PC-3 (cell line): ENCODE measurements around the gene PEX10. TPM values are rescaled to one million over a fixed set of nuclear protein-coding genes. Genes with fewer than 3 reads are reported as not detected.
A peak's percentile ranks its signal among the peaks of the same experiment; 100 is the strongest.

Experiments used
- ATAC-seq: fragments of 200-7000 bp; cut with Tn5 transposase; 2 replicates; pipeline ENCODE4 v1.9.1; 2020; ENCODE audit warnings: mild to moderate bottlenecking, moderate library complexity
- BruUV-seq: library from RNA; stranded (reverse); fragments of 400-500 nt; replicated peaks from 2 replicates; lab custom pipeline; 2021; lab: Mats Ljungman, UMichigan
- CTCF ChIA-PET: fragments of 300-600 bp; sonication (Branson Sonifier 250); formaldehyde crosslinking; loops from one replicate; lab custom pipeline; 2022; ENCODE audit warnings: antibody characterized with exemption; lab: Charles Lee
- POLR2A ChIA-PET: fragments of 300-600 bp; sonication (Branson Sonifier 250); formaldehyde crosslinking; loops from one replicate; lab custom pipeline; 2022; ENCODE audit warnings: antibody characterized with exemption; ENCODE audit not compliant: unreplicated experiment; lab: Charles Lee
- DNase-seq: peaks from one replicate; pipeline ENCODE4 v3.0.0-alpha.2; 2015
- H2AFZ ChIP-seq: fragments of 300-600 bp; sonication (generic); 2 replicates; pipeline ENCODE4 v1.6.0; 2016; ENCODE audit warnings: antibody characterized with exemption, low read length
- H3F3A ChIP-seq: fragments of 300-600 bp; sonication (generic); one replicate; pipeline ENCODE4 v1.6.0; 2017; ENCODE audit warnings: antibody characterized with exemption, low read length, control low read depth, mild to moderate bottlenecking; ENCODE audit not compliant: unreplicated experiment
- H3K27ac ChIP-seq: fragments of 300-600 bp; sonication (generic); 2 replicates; pipeline ENCODE4 v1.5.1; 2016; ENCODE audit warnings: mild to moderate bottlenecking, low read length
- H3K27me3 ChIP-seq: fragments of 300-600 bp; sonication (generic); 2 replicates; pipeline ENCODE4 v1.6.1; 2016; ENCODE audit warnings: low read length, mixed read lengths
- H3K36me3 ChIP-seq: fragments of 300-600 bp; sonication (generic); 2 replicates; pipeline ENCODE4 v1.6.1; 2016; ENCODE audit warnings: low read depth, mixed run types, low read length, mixed read lengths
- H3K4me1 ChIP-seq: fragments of 300-600 bp; sonication (generic); 2 replicates; pipeline ENCODE4 v1.5.1; 2016; ENCODE audit warnings: low read length; ENCODE audit not compliant: insufficient read depth
- H3K4me2 ChIP-seq: fragments of 300-600 bp; sonication (generic); 2 replicates; pipeline ENCODE4 v1.6.0; 2016; ENCODE audit warnings: low read length
- H3K4me3 ChIP-seq: fragments of 300-600 bp; sonication (generic); 2 replicates; pipeline ENCODE4 v1.5.1; 2016; ENCODE audit warnings: mild to moderate bottlenecking, low read length, mixed read lengths
- H3K79me2 ChIP-seq: fragments of 300-600 bp; sonication (generic); 2 replicates; pipeline ENCODE4 v1.6.1; 2017; ENCODE audit warnings: low read length, mixed read lengths
- H3K9ac ChIP-seq: fragments of 300-600 bp; sonication (generic); 2 replicates; pipeline ENCODE4 v1.6.0; 2016; ENCODE audit warnings: mild to moderate bottlenecking, low read length
- H3K9me2 ChIP-seq: fragments of 300-600 bp; sonication (generic); replicated peaks from 2 replicates; pipeline ENCODE4 v1.6.1; 2016; ENCODE audit warnings: mixed run types, low read length, mixed read lengths
- H3K9me3 ChIP-seq: fragments of 300-600 bp; sonication (generic); 2 replicates; pipeline ENCODE4 v1.6.1; 2016; ENCODE audit warnings: low read length, mixed read lengths
- H4K20me1 ChIP-seq: fragments of 300-600 bp; sonication (generic); 2 replicates; pipeline ENCODE4 v1.6.1; 2016; ENCODE audit warnings: low read length, mixed read lengths
- CTCF ChIP-seq: fragments of 300-600 bp; sonication (generic); conservative IDR thresholded peaks from 2 replicates; pipeline ENCODE4 v1.5.1; 2017; ENCODE audit warnings: antibody characterized with exemption, low read depth, mild to moderate bottlenecking, low read length
- EZH2 ChIP-seq: fragments of 300-600 bp; sonication (generic); IDR thresholded peaks from one replicate; pipeline ENCODE4 v1.6.1; 2017; ENCODE audit warnings: antibody characterized with exemption, mild to moderate bottlenecking, low read length; ENCODE audit not compliant: unreplicated experiment
- EZH2phosphoT487 ChIP-seq: fragments of 300-600 bp; sonication (generic); IDR thresholded peaks from 2 replicates; pipeline ENCODE4 v1.6.1; 2018; ENCODE audit warnings: mild to moderate bottlenecking, antibody characterized with exemption, low read length, borderline replicate concordance
- intact Hi-C: fragments of 100-400 bp; cut with micrococcal nuclease; formaldehyde crosslinking; loops from 2 replicates; pipeline ENCODE4 v1.9.0; 2023
- total RNA-seq: library from RNA; depleted of rRNA; stranded (reverse); fragments of >200 nt; gene quantifications from 2 replicates; pipeline ENCODE4 v1.2.3, GENCODE V29; 2014

Gene PEX10
- total RNA-seq, 1 experiment from 2014 or later, result 100 TPM

- Histone ChIP-seq H3K79me2 (no peaks in the 10 kb centered on the region), H3K27me3 (no peaks in the 10 kb centered on the region), H3K4me1 (peaks cover 33% of the 10 kb centered on the region), H3K4me3 (no peak overlapping the region), H4K20me1 (no peaks in the 10 kb centered on the region), H3K27ac (no peak overlapping the region), H3K9me2 (no peaks in the 10 kb centered on the region), H2AFZ (no peak overlapping the region), H3K9ac (no peak overlapping the region), H3F3A (no peaks in the 10 kb centered on the region), H3K9me3 (no peaks in the 10 kb centered on the region), H3K4me2 (no peak overlapping the region), H3K36me3 (no peaks in the 10 kb centered on the region)
- CTCF ChIA-PET, result no interaction called here
- POLR2A ChIA-PET, result no interaction called here
- no peak for DNase-seq
- ATAC-seq, result no peak
- intact Hi-C loops, result no loop called here
- TF ChIP-seq EZH2phosphoT487, result no peak
- no peak for TF ChIP-seq CTCF
- TF ChIP-seq EZH2, result no peak
- no TSS peak for BruUV-seq
Measured at GRCh38 chr1:2458687-2459086, 46.3 kb upstream of the PEX10 start.

- Histone ChIP-seq H3K9me3 (no peaks in the 10 kb centered on the region), H3K27ac (no peak overlapping the region), H3K4me1 (peaks cover 45% of the 10 kb centered on the region), H4K20me1 (no peaks in the 10 kb centered on the region), H3F3A (no peaks in the 10 kb centered on the region), H3K4me3 (no peak overlapping the region), H3K36me3 (no peaks in the 10 kb centered on the region), H3K27me3 (no peaks in the 10 kb centered on the region), H3K9me2 (no peaks in the 10 kb centered on the region), H3K4me2 (no peak overlapping the region), H2AFZ (no peak overlapping the region), H3K9ac (no peak overlapping the region), H3K79me2 (peaks cover 12% of the 10 kb centered on the region; the same call in 1 of the 2 replicates)
- CTCF ChIA-PET, result no interaction called here
- BruUV-seq, result no TSS peak
- POLR2A ChIA-PET, result no interaction called here
- intact Hi-C loops, result no loop called here
- TF ChIP-seq CTCF, result no peak
- ATAC-seq (no peak), DNase-seq (no peak)
Measured at GRCh38 chr1:2457444-2457843, 45.1 kb upstream of the PEX10 start.

- no peaks in the 10 kb centered on the region for H3K27me3 ChIP-seq
- H3F3A ChIP-seq, result no peaks in the 10 kb centered on the region
- peak; percentile 0; the same call in 1 of the 2 replicates for ATAC-seq
- no peaks in the 10 kb centered on the region for H3K36me3 ChIP-seq
- peaks cover 60% of the 10 kb centered on the region for H3K4me1 ChIP-seq
- no TSS peak for BruUV-seq
- DNase-seq, result peak; percentile 79
- no peak overlapping the region for H3K9ac ChIP-seq
- H3K9me2 ChIP-seq, result no peaks in the 10 kb centered on the region
- peak overlapping the region; percentile 22 for H3K4me2 ChIP-seq
- CTCF ChIA-PET, result interaction anchor here (0.6 kb wide), 2 partner anchors 41 to 91 kb away, joined by 3 read pairs; no protein-coding TSS in a partner anchor
- TF ChIP-seq EZH2phosphoT487 (no peak), CTCF (0 out of 2 replicates have a peak, but pooled peaks have one; percentile 22)
- peaks cover 12% of the 10 kb centered on the region; the same call in 1 of the 2 replicates for H3K79me2 ChIP-seq
- H3K4me3 ChIP-seq, result no peak overlapping the region
- H3K9me3 ChIP-seq, result no peaks in the 10 kb centered on the region
- peak overlapping the region; percentile 17; the same call in 1 of the 2 replicates for H3K27ac ChIP-seq
- no peaks in the 10 kb centered on the region for H4K20me1 ChIP-seq
- H2AFZ ChIP-seq, result no peak overlapping the region
- POLR2A ChIA-PET, result interaction anchor here (0.5 kb wide), 1 partner anchor 93 kb away, joined by 7 read pairs; no protein-coding TSS in a partner anchor
- intact Hi-C loops, result no loop called here
Measured at GRCh38 chr1:2455757-2456156, 43.4 kb upstream of the PEX10 start.
